Loucy (cell line): ENCODE measurements around the gene TOGARAM2.

Source experiments
- H2AFZ ChIP-seq: fragments of 200-600 bp; sonication (generic); 2 replicates; pipeline ENCODE4 v1.6.0; 2016; ENCODE audit warnings: antibody characterized with exemption, mild to moderate bottlenecking, low read length, moderate library complexity
- H3F3A ChIP-seq: fragments of 200-600 bp; 2 replicates; pipeline ENCODE4 v1.6.0; 2016; ENCODE audit warnings: antibody characterized with exemption, low read depth, mild to moderate bottlenecking
- H3K27me3 ChIP-seq: fragments of 200-600 bp; sonication (generic); 2 replicates; pipeline ENCODE4 v1.6.1; 2014; ENCODE audit warnings: low read length, mild to moderate bottlenecking; ENCODE audit not compliant: insufficient read depth, poor library complexity, severe bottlenecking
- H3K36me3 ChIP-seq: fragments of 200-600 bp; sonication (generic); 2 replicates; pipeline ENCODE4 v1.6.1; 2016; ENCODE audit warnings: low read length; ENCODE audit not compliant: insufficient read depth
- H3K4me1 ChIP-seq: fragments of 200-600 bp; sonication (generic); 2 replicates; pipeline ENCODE4 v1.5.1; 2014; ENCODE audit warnings: low read length, mild to moderate bottlenecking; ENCODE audit not compliant: insufficient read depth, poor library complexity, severe bottlenecking
- H3K4me2 ChIP-seq: fragments of 200-600 bp; sonication (generic); 2 replicates; pipeline ENCODE4 v1.6.0; 2014; ENCODE audit warnings: antibody characterized with exemption, low read length, low read depth, mild to moderate bottlenecking; ENCODE audit not compliant: poor library complexity, severe bottlenecking
- H3K4me3 ChIP-seq: fragments of 200-600 bp; sonication (generic); 2 replicates; pipeline ENCODE4 v1.5.1; 2014; ENCODE audit warnings: low read length, mild to moderate bottlenecking, mixed read lengths; ENCODE audit not compliant: poor library complexity, severe bottlenecking
- H3K79me2 ChIP-seq: fragments of 200-600 bp; sonication (generic); 2 replicates; pipeline ENCODE4 v1.6.1; 2014; ENCODE audit warnings: low read length; ENCODE audit not compliant: insufficient read depth
- H3K9ac ChIP-seq: fragments of 200-600 bp; sonication (generic); 2 replicates; pipeline ENCODE4 v1.6.0; 2014; ENCODE audit warnings: mild to moderate bottlenecking, low read depth, low read length, moderate library complexity; ENCODE audit not compliant: poor library complexity, severe bottlenecking
- H3K9me2 ChIP-seq: fragments of 200-600 bp; sonication (generic); replicated peaks from 2 replicates; pipeline ENCODE4 v1.6.1; 2016; ENCODE audit warnings: low read depth, low read length, mixed read lengths
- H3K9me3 ChIP-seq: fragments of 200-600 bp; sonication (generic); 2 replicates; pipeline ENCODE4 v1.6.1; 2014; ENCODE audit warnings: mild to moderate bottlenecking, antibody characterized with exemption, low read length, low read depth; ENCODE audit not compliant: insufficient read depth
- H4K20me1 ChIP-seq: fragments of 200-600 bp; sonication (generic); 2 replicates; pipeline ENCODE4 v1.6.0; 2014; ENCODE audit warnings: antibody characterized with exemption, low read length, mild to moderate bottlenecking; ENCODE audit not compliant: insufficient read depth, poor library complexity, severe bottlenecking
- CTCF ChIP-seq: fragments of 200-600 bp; sonication (generic); conservative IDR thresholded peaks from 2 replicates; pipeline ENCODE4 v1.5.1; 2014; ENCODE audit warnings: mild to moderate bottlenecking, antibody characterized with exemption, low read length
- EZH2phosphoT487 ChIP-seq: fragments of 200-600 bp; IDR thresholded peaks from 2 replicates; pipeline ENCODE4 v1.6.1; 2018; ENCODE audit warnings: antibody characterized with exemption, mild to moderate bottlenecking, moderate library complexity, borderline replicate concordance

The TOGARAM2 gene

GRCh38 chr2:28974252-28974651 is 6.8 kb upstream of the TOGARAM2 start:
- TF ChIP-seq CTCF (no peak), EZH2phosphoT487 (no peak)
- no peak overlapping the region for H3K9ac ChIP-seq
- H3K4me1 ChIP-seq: no peaks in the 10 kb centered on the region
- no peaks in the 10 kb centered on the region for H3K9me3 ChIP-seq
- H3K36me3 ChIP-seq: no peaks in the 10 kb centered on the region
- H3K9me2 ChIP-seq: no peaks in the 10 kb centered on the region
- no peaks in the 10 kb centered on the region for H3K27me3 ChIP-seq
- H4K20me1 ChIP-seq: no peaks in the 10 kb centered on the region
- H3K4me2 ChIP-seq: no peak overlapping the region
- H3F3A ChIP-seq: no peaks in the 10 kb centered on the region
- no peak overlapping the region for H3K4me3 ChIP-seq
- no peak overlapping the region for H2AFZ ChIP-seq
- no peaks in the 10 kb centered on the region for H3K79me2 ChIP-seq

GRCh38 chr2:28975671-28976070 is 5.4 kb upstream of the TOGARAM2 start:
- Histone ChIP-seq H2AFZ (no peak overlapping the region), H3K4me3 (no peak overlapping the region), H3K9ac (no peak overlapping the region), H3K9me3 (no peaks in the 10 kb centered on the region), H3K79me2 (no peaks in the 10 kb centered on the region), H3K9me2 (no peaks in the 10 kb centered on the region), H3K36me3 (no peaks in the 10 kb centered on the region), H3K4me2 (no peak overlapping the region), H3K4me1 (no peaks in the 10 kb centered on the region), H3K27me3 (no peaks in the 10 kb centered on the region), H3F3A (no peaks in the 10 kb centered on the region), H4K20me1 (no peaks in the 10 kb centered on the region)
- no peak for TF ChIP-seq EZH2phosphoT487
- no peak for TF ChIP-seq CTCF

- no peaks in the 10 kb centered on the region for H3F3A ChIP-seq
- no peak overlapping the region for H3K4me3 ChIP-seq
- no peaks in the 10 kb centered on the region for H3K9me2 ChIP-seq
- H3K9ac ChIP-seq: no peak overlapping the region
- no peaks in the 10 kb centered on the region for H3K9me3 ChIP-seq
- H2AFZ ChIP-seq: no peak overlapping the region
- no peaks in the 10 kb centered on the region for H3K79me2 ChIP-seq
- no peak overlapping the region for H3K4me2 ChIP-seq
- no peaks in the 10 kb centered on the region for H3K36me3 ChIP-seq
- no peaks in the 10 kb centered on the region for H3K4me1 ChIP-seq
- H4K20me1 ChIP-seq: no peaks in the 10 kb centered on the region
- no peak for TF ChIP-seq EZH2phosphoT487
- TF ChIP-seq CTCF: no peak
- H3K27me3 ChIP-seq: no peaks in the 10 kb centered on the region
These were observed 4.5 kb upstream of the TOGARAM2 start for GRCh38 chr2:28976584-28976983.
